ENCODE data around the gene ABLIM1. TPM values are rescaled to one million over a fixed set of nuclear protein-coding genes. Genes with fewer than 3 reads are reported as not detected.

ABLIM1 gene
- polyA plus RNA-seq, 1 donor, result 132 TPM

- no peak for DNase-seq
Measured at GRCh38 chr10:114648368-114648767, 9.7 kb downstream of the ABLIM1 start.

- no peak for DNase-seq
Measured at GRCh38 chr10:114647545-114648138, 10.4 kb downstream of the ABLIM1 start.

- no peak for DNase-seq
Measured at GRCh38 chr10:114646426-114646825, 11.6 kb downstream of the ABLIM1 start.

- no peak for DNase-seq
Measured at GRCh38 chr10:114645706-114646105, 12.4 kb downstream of the ABLIM1 start.

- DNase-seq, result no peak
Measured at GRCh38 chr10:114643158-114643557, 14.9 kb downstream of the ABLIM1 start.

- DNase-seq, result no peak
Measured at GRCh38 chr10:114642729-114643128, 15.3 kb downstream of the ABLIM1 start.

- DNase-seq, result no peak
Measured at GRCh38 chr10:114638821-114639625, 19.1 kb downstream of the ABLIM1 start.

GRCh38 chr10:114635797-114636550 is 22.1 kb downstream of the ABLIM1 start:
- DNase-seq, result no peak

GRCh38 chr10:114635101-114635500 is 23.0 kb downstream of the ABLIM1 start:
- DNase-seq, result no peak

- peak; percentile 49 for DNase-seq
Measured at GRCh38 chr10:114634609-114634979, 23.5 kb downstream of the ABLIM1 start.

GRCh38 chr10:114632869-114633715 is 25.0 kb downstream of the ABLIM1 start:
- DNase-seq, result peak; percentile 47

- peak; percentile 46 for DNase-seq
Measured at GRCh38 chr10:114631666-114632417, 26.2 kb downstream of the ABLIM1 start.

GRCh38 chr10:114631090-114631665 is 26.9 kb downstream of the ABLIM1 start:
- no peak for DNase-seq

- DNase-seq, result no peak
Measured at GRCh38 chr10:114629824-114630730, 28.0 kb downstream of the ABLIM1 start.

GRCh38 chr10:114629083-114629823 is 28.8 kb downstream of the ABLIM1 start:
- DNase-seq, result no peak

- no peak for DNase-seq
Measured at GRCh38 chr10:114628106-114628505, 30.0 kb downstream of the ABLIM1 start.

- DNase-seq, result no peak
Measured at GRCh38 chr10:114626841-114627240, 31.2 kb downstream of the ABLIM1 start.

GRCh38 chr10:114624951-114625780 is 32.9 kb downstream of the ABLIM1 start:
- no peak for DNase-seq

Measured in left kidney (tissue), 2 donors.